ENCODE measurements around the gene COL23A1. TPM values are rescaled to one million over a fixed set of nuclear protein-coding genes. Genes with fewer than 3 reads are reported as not detected.

The COL23A1 gene
- total and polyA plus RNA-seq, 2 of the 8 experiments (the other 6 are each of a cell fraction or from before 2014, with no cell fraction given), result 3.1 to 4.7 TPM

GRCh38 chr5:178499352-178499751 is 90.8 kb downstream of the COL23A1 start:
- no peak overlapping the region for H2BK12ac ChIP-seq (ENCODE audit: low read depth, low read length)
- no peak overlapping the region for H4K91ac ChIP-seq (replicated peaks; ENCODE audit: insufficient read length, low read length)
- POLR2A ChIA-PET (ENCODE audit: partially characterized antibody), result interaction anchor here (0.6 kb wide), 2 partner anchors 47 to 107 kb away, joined by 3 to 4 read pairs; no protein-coding TSS in a partner anchor
- CTCF ChIA-PET (ENCODE audit: partially characterized antibody), result interaction anchor here (0.6 kb wide), 1 partner anchor 97 kb away, joined by 4 read pairs; no protein-coding TSS in a partner anchor
- no peak overlapping the region for H3K9ac ChIP-seq (replicated peaks in 1 of 4; ENCODE audit: extremely low read depth in 1 of 4, low read depth in 3 of 4, low read length in 3 of 4)
- H2AK5ac ChIP-seq (ENCODE audit: low read depth, low read length), result no peak overlapping the region
- DNase-seq (ENCODE audit: low read depth in 1 of 2, low spot score in 2 of 2), result no peak
- FAIRE-seq, result no peak
- no peaks in the 10 kb centered on the region for H3K79me1 ChIP-seq (ENCODE audit: low read depth, low read length)
- no peak overlapping the region for H2BK15ac ChIP-seq (ENCODE audit: low read length)
- no peak overlapping the region for H3K18ac ChIP-seq (ENCODE audit: extremely low read depth, low read length)
- H2BK20ac ChIP-seq (ENCODE audit: low read length), result no peak overlapping the region
- H3K56ac ChIP-seq (replicated peaks; ENCODE audit: insufficient read length, low read depth, low read length), result no peak overlapping the region
- no peaks in the 10 kb centered on the region for H4K20me1 ChIP-seq (replicated peaks in 1 of 2; ENCODE audit: control insufficient read depth in 1 of 2, insufficient read depth in 2 of 2, low read length in 2 of 2)
- no peak overlapping the region for H2BK5ac ChIP-seq (ENCODE audit: low read depth, low read length)
- H4K8ac ChIP-seq (ENCODE audit: extremely low read depth, insufficient read depth, low read length), result no peak overlapping the region
- no peaks in the 10 kb centered on the region; a peak in 1 of 4 replicates for H3K9me3 ChIP-seq (ENCODE audit: insufficient read depth in 2 of 2, low read depth in 1 of 2, low read length in 1 of 2)
- no peaks in the 10 kb centered on the region for H3K23me2 ChIP-seq (ENCODE audit: low read depth, low read length)
- H3K4me2 ChIP-seq (ENCODE audit: insufficient read depth in 1 of 2, low read depth in 2 of 2, low read length in 2 of 2), result no peak overlapping the region
- no peaks in the 10 kb centered on the region; a peak in 1 of 4 replicates for H3K79me2 ChIP-seq (ENCODE audit: control insufficient read depth in 1 of 2, insufficient read depth in 2 of 2, low read length in 2 of 2)
- H4K5ac ChIP-seq (ENCODE audit: insufficient read length, low read depth, low read length), result no peak overlapping the region
- H3K36me3 ChIP-seq (ENCODE audit: control insufficient read depth in 2 of 4, insufficient read depth in 4 of 4, low read length in 3 of 4), result no peaks in the 10 kb centered on the region
- H3K27ac ChIP-seq (ENCODE audit: low read depth, low read length), result no peak overlapping the region
- H3K14ac ChIP-seq (ENCODE audit: insufficient read length), result no peak overlapping the region
- H2AFZ ChIP-seq (ENCODE audit: low read length), result no peak overlapping the region
- no peak overlapping the region for H3K4me3 ChIP-seq (ENCODE audit: extremely low read depth in 1 of 4, insufficient read depth in 2 of 4, low read depth in 3 of 4, low read length in 4 of 4)
- 95% methylated on average over 6 of the region's 6 CpGs; no CpG with 5 or more reads in 1 of the 2 experiments for WGBS, 2 experiments (ENCODE audit: extremely low coverage in 1 of 2, insufficient coverage in 1 of 2, insufficient read length in 1 of 2, insufficient replicate concordance in 2 of 2, low coverage in 1 of 2, low lambda C conversion rate in 2 of 2, missing lambda C conversion rate in 1 of 2)
- H3K23ac ChIP-seq (ENCODE audit: insufficient read length), result no peak overlapping the region
- H3K4me1 ChIP-seq (replicated peaks in 1 of 4; ENCODE audit: control insufficient read depth in 3 of 4, insufficient read depth in 4 of 4, low read length in 3 of 4), result no peaks in the 10 kb centered on the region; a peak in 1 of 7 replicates
- H2BK120ac ChIP-seq (replicated peaks; ENCODE audit: low read depth, low read length), result no peak overlapping the region
- no peaks in the 10 kb centered on the region for H3K27me3 ChIP-seq (replicated peaks in 1 of 4; ENCODE audit: control insufficient read depth in 3 of 4, extremely low read depth in 1 of 4, insufficient read depth in 3 of 4, low read length in 3 of 4)
- no peak overlapping the region for H3K4ac ChIP-seq (replicated peaks; ENCODE audit: insufficient read length, low read depth, low read length)

Data from H1 (cell line).